CD1c-positive myeloid dendritic cell (primary cell): Measurements from ENCODE around the gene LRRTM4.

ENCODE experiments used
- DNase-seq: peaks from one replicate; pipeline ENCODE4 v3.0.0-alpha.2; 2016; ENCODE audit errors: extremely low spot score

The LRRTM4 gene

GRCh38 chr2:76985387-76986136, 536.6 kb downstream of the LRRTM4 start:
- no peak for DNase-seq

- DNase-seq = no peak
Measured at GRCh38 chr2:76984359-76984758, 537.8 kb downstream of the LRRTM4 start.

GRCh38 chr2:76980067-76980787, 541.9 kb downstream of the LRRTM4 start:
- no peak for DNase-seq

DNA sequence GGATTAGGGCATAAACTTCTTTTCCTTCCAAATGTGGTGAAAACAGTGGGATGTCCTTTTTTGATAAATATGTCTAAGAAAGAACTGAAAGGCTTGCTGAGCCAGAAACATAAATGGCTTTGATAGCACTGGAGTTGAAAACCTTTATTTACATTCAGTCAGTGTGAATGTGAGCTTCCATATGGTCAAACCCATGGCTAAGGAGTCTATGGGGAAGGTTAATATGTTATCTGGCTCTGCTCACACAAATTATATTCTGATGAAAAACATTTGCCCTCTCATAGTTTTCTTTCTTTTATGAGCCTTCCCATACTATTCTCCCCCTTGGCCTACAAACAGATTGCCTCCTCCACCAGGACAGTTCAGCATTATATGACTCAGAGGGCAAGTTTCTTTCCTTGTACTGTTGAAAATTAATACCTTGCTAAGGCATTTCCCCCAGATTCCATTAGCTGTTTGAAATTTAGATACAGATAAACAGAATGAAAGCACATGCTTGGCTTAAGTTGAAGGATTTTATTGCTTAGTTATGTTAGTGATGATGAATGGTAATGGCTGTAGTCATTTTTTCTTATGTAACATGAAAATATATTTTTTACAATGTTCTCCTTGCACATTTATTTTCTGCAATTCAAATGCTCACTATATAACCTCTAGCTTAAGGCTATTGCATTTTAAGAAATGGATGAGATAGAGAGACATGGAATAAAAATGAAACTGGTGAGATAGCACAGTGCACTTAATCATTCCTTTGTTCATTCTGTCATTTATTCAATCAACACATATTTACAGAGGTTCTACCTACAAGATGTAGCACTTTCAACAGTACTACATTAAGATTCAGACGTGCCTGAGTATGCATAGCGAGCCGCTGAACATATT, 544.1 kb downstream of the LRRTM4 start:
- no peak for DNase-seq

DNA sequence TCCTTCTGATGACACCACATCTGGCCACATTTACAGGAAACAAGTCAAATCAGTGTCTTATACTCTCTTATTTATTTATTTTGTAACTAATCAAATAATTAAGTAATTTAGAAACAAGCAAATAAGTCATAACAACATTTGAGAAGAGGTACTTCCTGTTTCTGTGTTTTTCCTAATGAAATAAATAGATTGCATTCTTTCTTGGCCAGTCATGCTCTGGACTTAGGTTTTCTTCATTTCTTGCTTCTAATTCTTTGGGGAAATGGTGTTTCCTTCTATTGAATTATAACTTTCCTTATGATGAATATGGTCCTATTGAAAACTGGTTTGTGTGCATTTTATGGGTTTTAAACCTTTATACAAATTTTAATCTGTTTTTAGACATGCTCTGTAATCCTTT, 546.4 kb downstream of the LRRTM4 start:
- DNase-seq = no peak

DNA sequence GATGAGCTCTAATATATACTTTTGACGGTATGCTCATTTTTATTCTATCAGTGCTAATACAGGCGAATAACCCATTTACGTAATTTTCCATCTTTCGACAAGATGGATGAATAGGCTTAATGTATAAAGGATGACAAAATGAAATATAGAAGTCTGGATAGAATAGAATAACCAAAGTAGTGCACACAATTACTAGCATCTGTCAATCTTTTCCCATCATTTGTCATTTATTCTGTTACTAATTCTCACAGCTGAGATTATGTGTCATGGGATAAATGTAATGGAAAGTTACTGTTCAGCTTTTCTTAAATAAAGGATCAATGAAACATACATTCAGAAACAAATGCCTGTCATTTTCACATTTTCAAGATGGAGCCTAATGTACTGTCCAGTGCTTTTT, 548.6 kb downstream of the LRRTM4 start:
- no peak for DNase-seq

GRCh38 chr2:76965772-76966171, 556.4 kb downstream of the LRRTM4 start:
- DNase-seq = no peak

- DNase-seq = no peak
Measured at GRCh38 chr2:76958749-76959148, 563.4 kb downstream of the LRRTM4 start.

- DNase-seq = no peak
Measured at GRCh38 chr2:76953733-76954347, 568.3 kb downstream of the LRRTM4 start.

- no peak for DNase-seq
Measured at GRCh38 chr2:76946631-76947145, 575.5 kb downstream of the LRRTM4 start.

- DNase-seq = no peak
Measured at GRCh38 chr2:76940559-76940958, 581.6 kb downstream of the LRRTM4 start.

DNA sequence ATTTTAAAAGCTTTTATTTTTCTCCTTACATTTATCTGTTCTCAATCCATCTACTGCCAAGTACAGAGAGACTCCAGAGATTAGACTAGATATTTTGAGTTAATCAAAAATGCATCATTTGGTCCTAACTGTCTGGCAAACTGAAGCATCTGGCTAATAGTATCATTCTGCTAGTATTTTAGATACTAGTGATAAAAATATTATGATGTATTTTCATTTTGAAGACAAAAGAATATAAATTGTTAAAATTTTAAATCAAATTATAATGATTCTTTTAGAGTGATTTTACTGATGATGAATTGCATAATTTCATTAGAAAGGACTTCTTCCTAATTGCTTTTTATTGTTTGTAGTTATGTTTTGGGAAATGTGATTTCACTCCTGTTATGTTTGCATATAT, 584.0 kb downstream of the LRRTM4 start:
- DNase-seq = no peak

DNA sequence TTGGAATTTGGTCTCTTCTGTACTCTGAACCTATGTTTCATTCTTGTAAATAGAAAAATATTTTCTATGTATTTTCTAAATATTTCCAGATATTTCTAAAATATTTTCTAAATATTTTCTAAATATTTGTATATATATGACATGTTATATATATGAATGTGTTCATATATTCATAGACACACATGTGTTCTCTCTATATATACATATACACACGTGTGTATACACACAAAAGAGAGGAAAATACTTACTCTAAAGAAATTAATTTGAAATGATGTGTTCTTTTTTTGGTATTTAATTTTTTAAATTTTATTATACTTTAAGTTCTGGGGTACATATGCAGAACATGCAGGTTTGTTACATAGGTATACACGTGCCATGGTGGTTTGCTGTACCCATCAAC, 589.6 kb downstream of the LRRTM4 start:
- DNase-seq = no peak

GRCh38 chr2:76930056-76930744, 592.0 kb downstream of the LRRTM4 start:
- no peak for DNase-seq

DNA sequence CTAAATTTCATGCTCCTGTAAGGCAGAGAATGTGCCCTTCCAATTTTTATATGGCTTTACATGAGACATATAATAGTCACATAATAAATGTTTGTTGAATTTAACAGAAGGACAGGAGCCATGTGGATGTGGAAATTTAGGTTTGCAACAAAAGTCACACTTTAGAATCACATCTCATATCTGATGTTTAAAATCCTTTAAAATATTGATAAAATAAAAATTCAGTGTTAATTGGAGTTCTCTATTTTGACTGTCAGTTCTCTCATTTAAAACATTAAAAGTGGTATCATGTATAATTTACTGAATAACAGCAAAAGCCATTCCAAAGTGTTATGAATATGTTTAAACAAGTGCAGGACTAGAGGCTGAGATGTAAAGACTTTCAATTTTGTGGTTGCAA, 594.1 kb downstream of the LRRTM4 start:
- no peak for DNase-seq

DNA sequence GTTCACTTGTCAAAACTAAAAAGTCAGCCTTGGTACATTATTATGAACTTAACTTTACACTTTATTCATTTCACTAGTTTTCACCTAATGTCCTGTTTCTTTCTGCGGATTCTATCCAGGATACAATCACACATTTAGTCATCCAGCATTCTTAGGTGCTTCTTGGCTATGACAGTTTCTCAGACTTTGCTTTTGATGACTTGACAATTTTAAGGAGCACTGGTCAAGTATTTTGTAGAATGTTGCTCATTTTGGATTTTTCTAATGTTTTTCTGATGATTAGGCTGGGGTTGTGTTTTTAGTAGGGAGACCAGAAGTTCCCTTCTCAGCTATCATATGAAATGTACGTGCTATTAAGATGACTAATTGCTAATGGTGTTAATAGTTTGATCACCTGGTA, 601.2 kb downstream of the LRRTM4 start:
- no peak for DNase-seq

GRCh38 chr2:76895469-76895868, 626.7 kb downstream of the LRRTM4 start:
- DNase-seq = no peak

GRCh38 chr2:76870581-76870980, 651.6 kb downstream of the LRRTM4 start:
- no peak for DNase-seq

GRCh38 chr2:76870011-76870410, 652.2 kb downstream of the LRRTM4 start:
- no peak for DNase-seq

DNA sequence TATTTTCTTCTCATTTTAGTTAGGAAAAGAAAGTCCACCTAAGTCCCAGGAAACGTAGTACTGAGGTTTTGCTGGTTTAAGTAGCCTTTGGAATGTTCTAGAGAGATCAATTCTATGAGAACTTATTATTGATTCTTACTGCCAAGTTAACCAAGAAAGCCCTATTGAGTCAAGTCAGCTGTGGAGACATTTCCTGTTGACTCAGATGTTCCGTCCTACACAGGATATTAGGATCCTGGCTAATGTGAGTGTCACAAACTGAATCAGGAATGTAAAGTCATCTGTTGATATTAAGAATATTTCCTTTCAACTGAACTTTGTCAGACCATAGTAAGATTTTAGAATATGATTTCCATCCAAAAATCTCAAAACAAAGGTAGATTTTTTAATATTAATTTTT, 654.3 kb downstream of the LRRTM4 start:
- DNase-seq = no peak

GRCh38 chr2:76866464-76866863, 655.7 kb downstream of the LRRTM4 start:
- DNase-seq = no peak
